ENCODE data around the gene PTGER3. TPM values are rescaled to one million over a fixed set of nuclear protein-coding genes. Genes with fewer than 3 reads are reported as not detected.

The PTGER3 gene
- total RNA-seq, 1 experiment from 2014 or later, result 0.08 TPM

GRCh38 chr1:70979313-70979712, 68.3 kb downstream of the PTGER3 start:
- in situ Hi-C loops (cut with HindIII; ENCODE audit: low pct_unique_long_range_greater_than_20kb, low sequenced_read_pairs), result no loop called here
- ChIA-PET POLR2A (no interaction called here), CTCF (no interaction called here)
- no peak overlapping the region for H3K27ac ChIP-seq (ENCODE audit: low read length)
- ATAC-seq (no peak), DNase-seq (ENCODE audit: low read depth, low spot score) (no peak)
- no peak for TF ChIP-seq REST (IDR thresholded peaks at IDR 0.05; ENCODE audit: insufficient read depth in 1 of 2, low read depth in 2 of 2, low read length in 1 of 2)
- no peak for TF ChIP-seq SIN3A (IDR thresholded peaks at IDR 0.05; ENCODE audit: borderline replicate concordance, insufficient read depth, low read depth, low read length)
- no peak for TF ChIP-seq TCF7L2 (IDR thresholded peaks at IDR 0.05; ENCODE audit: low read depth, low read length)
- TF ChIP-seq POLR2AphosphoS5 (IDR thresholded peaks at IDR 0.05; ENCODE audit: low read depth, low read length), result no peak
- TF ChIP-seq CTCF (IDR thresholded peaks at IDR 0.05), result no peak
- no TSS peak for BruUV-seq (replicated peaks)
- intact Hi-C loops (cut with micrococcal nuclease; ENCODE audit: unreplicated experiment), result loop anchor here (1.0 kb wide), 1 partner anchor 13 kb away; no protein-coding TSS in a partner anchor
- H3K36me3 ChIP-seq (ENCODE audit: control insufficient read depth, insufficient read depth, low read length), result no peaks in the 10 kb centered on the region
- H3K4me1 ChIP-seq (ENCODE audit: control insufficient read depth, insufficient read depth, low read length), result no peaks in the 10 kb centered on the region
- H3K9me3 ChIP-seq (ENCODE audit: control insufficient read depth, insufficient read depth, low read depth, low read length), result no peaks in the 10 kb centered on the region
- H3K4me3 ChIP-seq (ENCODE audit: low read depth in 2 of 2, low read length in 2 of 2), result no peak overlapping the region
- H3K27me3 ChIP-seq (ENCODE audit: control insufficient read depth, insufficient read depth, low read length), result no peaks in the 10 kb centered on the region

GRCh38 chr1:70978623-70979022, 69.0 kb downstream of the PTGER3 start:
- in situ Hi-C loops (cut with HindIII; ENCODE audit: low pct_unique_long_range_greater_than_20kb, low sequenced_read_pairs), result no loop called here
- Histone ChIP-seq H3K4me1 (ENCODE audit: control insufficient read depth, insufficient read depth, low read length) (no peaks in the 10 kb centered on the region), H3K27me3 (ENCODE audit: control insufficient read depth, insufficient read depth, low read length) (no peaks in the 10 kb centered on the region), H3K27ac (ENCODE audit: low read length) (no peak overlapping the region), H3K36me3 (ENCODE audit: control insufficient read depth, insufficient read depth, low read length) (no peaks in the 10 kb centered on the region), H3K4me3 (ENCODE audit: low read depth in 2 of 2, low read length in 2 of 2) (no peak overlapping the region), H3K9me3 (ENCODE audit: control insufficient read depth, insufficient read depth, low read depth, low read length) (no peaks in the 10 kb centered on the region)
- CTCF ChIA-PET, result interaction anchor here (0.8 kb wide), 1 partner anchor 12 kb away, joined by 4 read pairs; no protein-coding TSS in a partner anchor
- no peak for TF ChIP-seq SIN3A (IDR thresholded peaks at IDR 0.05; ENCODE audit: borderline replicate concordance, insufficient read depth, low read depth, low read length)
- TF ChIP-seq TCF7L2 (IDR thresholded peaks at IDR 0.05; ENCODE audit: low read depth, low read length), result no peak
- TF ChIP-seq CTCF (IDR thresholded peaks at IDR 0.05), result no peak
- TF ChIP-seq POLR2AphosphoS5 (IDR thresholded peaks at IDR 0.05; ENCODE audit: low read depth, low read length), result no peak
- no peak for TF ChIP-seq REST (IDR thresholded peaks at IDR 0.05; ENCODE audit: insufficient read depth in 1 of 2, low read depth in 2 of 2, low read length in 1 of 2)
- ATAC-seq, result no peak
- POLR2A ChIA-PET, result no interaction called here
- DNase-seq (ENCODE audit: low read depth, low spot score), result no peak
- intact Hi-C loops (cut with micrococcal nuclease; ENCODE audit: unreplicated experiment), result loop anchor here (1.0 kb wide), 1 partner anchor 12 kb away; no protein-coding TSS in a partner anchor
- BruUV-seq (replicated peaks), result no TSS peak

Data from Panc1 (cell line).